ENCODE results near the gene KCTD3. TPM values are rescaled to one million over a fixed set of nuclear protein-coding genes. Genes with fewer than 3 reads are reported as not detected.
A peak's percentile ranks its signal among the peaks of the same experiment; 100 is the strongest.

The KCTD3 gene
- total and polyA plus RNA-seq, 2 of the 13 experiments (the other 11 are each of a cell fraction or from before 2014, with no cell fraction given) = 49.8 to 68.1 TPM

DNA sequence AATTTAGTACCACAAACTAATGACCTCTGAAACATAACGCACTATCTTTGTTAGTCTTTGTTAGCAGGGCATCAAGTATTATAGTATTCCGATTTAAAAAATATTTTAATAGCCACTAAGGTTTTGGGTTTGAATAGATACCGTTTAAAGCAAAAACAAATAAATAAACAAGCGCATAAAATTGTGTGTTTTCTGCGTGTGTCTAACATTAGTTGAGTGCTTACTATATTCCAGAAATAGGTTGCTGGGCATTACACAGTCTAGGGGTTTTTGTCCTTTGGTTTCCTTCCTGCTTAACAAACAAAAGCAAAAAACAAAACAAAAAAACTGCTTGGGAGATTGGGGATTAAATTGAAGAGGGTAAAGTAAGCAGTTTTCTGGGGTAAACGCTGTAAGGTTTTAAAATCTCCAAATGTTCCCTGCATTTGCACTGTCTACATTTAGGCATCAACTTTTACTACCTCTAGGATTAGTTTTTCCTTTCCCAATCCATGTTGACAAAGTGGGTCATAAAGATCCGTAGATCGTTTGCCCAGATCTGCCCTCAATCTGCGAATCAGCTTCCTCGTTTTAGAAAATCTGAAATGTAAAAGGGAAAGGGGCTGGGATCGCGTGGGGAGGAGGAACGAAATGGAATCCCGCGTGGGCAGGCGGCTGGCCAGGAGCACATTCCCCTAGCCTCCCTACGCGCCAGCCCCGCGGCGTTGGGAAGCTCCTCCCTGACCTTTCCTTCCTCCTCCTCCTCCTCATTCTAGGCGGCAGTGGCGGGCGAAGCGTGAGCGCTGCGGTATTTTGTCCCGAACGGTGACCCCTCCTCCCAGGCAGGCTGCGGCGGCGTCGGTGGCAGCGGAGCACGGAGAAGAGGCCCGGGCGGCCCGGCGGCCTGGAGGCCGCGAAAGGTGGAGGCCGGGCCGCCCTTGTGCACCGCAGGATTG, at the start of gene KCTD3 (continued):
- TF ChIP-seq FOXA1 (IDR thresholded peaks at IDR 0.05) = no peak
- TF ChIP-seq FOXA1 (CRISPR knock-in tag; IDR thresholded peaks at IDR 0.05) = peak; percentile 73
- peak; percentile 39; the same call in 1 of the 2 replicates for TF ChIP-seq ZNF335 (CRISPR knock-in tag; IDR thresholded peaks at IDR 0.05)
- TF ChIP-seq EZH2 (conservative IDR thresholded peaks at IDR 0.05; ENCODE audit: low read depth, low read length) = no peak
- no peak for TF ChIP-seq ZNF333 (CRISPR knock-in tag; IDR thresholded peaks at IDR 0.05; ENCODE audit: borderline replicate concordance)
- no peak for TF ChIP-seq ZNF773 (CRISPR knock-in tag; IDR thresholded peaks at IDR 0.05; ENCODE audit: borderline replicate concordance)
- no peak for TF ChIP-seq ZNF549 (CRISPR knock-in tag; IDR thresholded peaks at IDR 0.05)
- peak; percentile 86 for TF ChIP-seq RBM22 (optimal IDR thresholded peaks at IDR 0.05; ENCODE audit: low read length)
- TF ChIP-seq NFE2 (CRISPR knock-in tag; IDR thresholded peaks at IDR 0.05) = no peak
- peak; percentile 84; the same call in 1 of the 2 replicates for TF ChIP-seq ZNF614 (CRISPR knock-in tag; IDR thresholded peaks at IDR 0.05; ENCODE audit: borderline replicate concordance)
- no peak for TF ChIP-seq ZNF101 (CRISPR knock-in tag; IDR thresholded peaks at IDR 0.05; ENCODE audit: borderline replicate concordance, low read depth)
- TF ChIP-seq WIZ (CRISPR knock-in tag; IDR thresholded peaks at IDR 0.05) = no peak
- TF ChIP-seq NCOA1 (CRISPR knock-in tag; IDR thresholded peaks at IDR 0.05) = no peak
- TF ChIP-seq, protein P1, sequence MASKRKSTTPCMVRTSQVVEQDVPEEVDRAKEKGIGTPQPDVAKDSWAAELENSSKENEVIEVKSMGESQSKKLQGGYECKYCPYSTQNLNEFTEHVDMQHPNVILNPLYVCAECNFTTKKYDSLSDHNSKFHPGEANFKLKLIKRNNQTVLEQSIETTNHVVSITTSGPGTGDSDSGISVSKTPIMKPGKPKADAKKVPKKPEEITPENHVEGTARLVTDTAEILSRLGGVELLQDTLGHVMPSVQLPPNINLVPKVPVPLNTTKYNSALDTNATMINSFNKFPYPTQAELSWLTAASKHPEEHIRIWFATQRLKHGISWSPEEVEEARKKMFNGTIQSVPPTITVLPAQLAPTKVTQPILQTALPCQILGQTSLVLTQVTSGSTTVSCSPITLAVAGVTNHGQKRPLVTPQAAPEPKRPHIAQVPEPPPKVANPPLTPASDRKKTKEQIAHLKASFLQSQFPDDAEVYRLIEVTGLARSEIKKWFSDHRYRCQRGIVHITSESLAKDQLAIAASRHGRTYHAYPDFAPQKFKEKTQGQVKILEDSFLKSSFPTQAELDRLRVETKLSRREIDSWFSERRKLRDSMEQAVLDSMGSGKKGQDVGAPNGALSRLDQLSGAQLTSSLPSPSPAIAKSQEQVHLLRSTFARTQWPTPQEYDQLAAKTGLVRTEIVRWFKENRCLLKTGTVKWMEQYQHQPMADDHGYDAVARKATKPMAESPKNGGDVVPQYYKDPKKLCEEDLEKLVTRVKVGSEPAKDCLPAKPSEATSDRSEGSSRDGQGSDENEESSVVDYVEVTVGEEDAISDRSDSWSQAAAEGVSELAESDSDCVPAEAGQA (IDR thresholded peaks at IDR 0.05; ENCODE audit: low read depth) = no peak
- TF ChIP-seq, protein P1 (CRISPR knock-in tag; IDR thresholded peaks at IDR 0.05; ENCODE audit: borderline replicate concordance) = no peak
- TF ChIP-seq DRAP1 (CRISPR knock-in tag; IDR thresholded peaks at IDR 0.05) = peak; percentile 72
- peak; percentile 94 for TF ChIP-seq RBFOX2 (IDR thresholded peaks at IDR 0.05; ENCODE audit: low read depth, low read length)
- no peak; the same call in 1 of the 2 replicates for TF ChIP-seq HMG20A (CRISPR knock-in tag; IDR thresholded peaks at IDR 0.05; ENCODE audit: borderline replicate concordance)
- no peak for TF ChIP-seq ZBTB3 (CRISPR knock-in tag; IDR thresholded peaks at IDR 0.05; ENCODE audit: borderline replicate concordance, low read depth)
- TF ChIP-seq HMGXB4 (CRISPR knock-in tag; IDR thresholded peaks at IDR 0.05; ENCODE audit: borderline replicate concordance in 1 of 2, low read depth in 1 of 2) = peak; percentile 70 to 73; a peak in 2 of 4 replicates
- TF ChIP-seq TAF15 (IDR thresholded peaks at IDR 0.05; ENCODE audit: low read depth, low read length, poor library complexity, severe bottlenecking) = no peak
- TF ChIP-seq ZNF567 (CRISPR knock-in tag; IDR thresholded peaks at IDR 0.05; ENCODE audit: borderline replicate concordance) = no peak

Measured in HepG2 (cell line).